ENCODE measurements around the gene ZYG11B. TPM values are rescaled to one million over a fixed set of nuclear protein-coding genes. Genes with fewer than 3 reads are reported as not detected.
"Not testable (repeated sequence)": the region's sequence is repeated elsewhere in the genome, so short reads cannot be mapped to it uniquely, and the experiment has no call there.

The ZYG11B gene
- total RNA-seq, 1 donor from 2014 or later = 13.2 TPM

DNA sequence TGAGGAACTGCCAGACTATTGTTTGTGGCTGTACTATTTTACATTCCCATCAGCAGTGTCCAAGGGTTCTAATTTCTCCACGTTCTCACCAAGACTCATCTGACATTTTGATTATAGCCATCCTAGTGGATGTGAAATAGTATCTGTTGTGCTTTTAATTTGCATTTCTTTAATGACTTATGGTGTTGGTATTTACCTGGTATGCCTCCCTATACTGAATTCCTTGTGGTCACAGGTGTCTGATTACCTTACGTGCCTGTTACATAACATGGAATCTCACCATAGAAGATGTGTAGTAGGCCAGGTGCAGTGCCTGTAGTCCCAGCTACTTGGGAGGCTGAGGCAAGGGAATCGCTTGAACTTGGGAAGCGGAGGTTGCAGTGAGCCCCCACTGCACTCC is 129.8 kb downstream of the ZYG11B start:
- ATAC-seq = no peak

DNA sequence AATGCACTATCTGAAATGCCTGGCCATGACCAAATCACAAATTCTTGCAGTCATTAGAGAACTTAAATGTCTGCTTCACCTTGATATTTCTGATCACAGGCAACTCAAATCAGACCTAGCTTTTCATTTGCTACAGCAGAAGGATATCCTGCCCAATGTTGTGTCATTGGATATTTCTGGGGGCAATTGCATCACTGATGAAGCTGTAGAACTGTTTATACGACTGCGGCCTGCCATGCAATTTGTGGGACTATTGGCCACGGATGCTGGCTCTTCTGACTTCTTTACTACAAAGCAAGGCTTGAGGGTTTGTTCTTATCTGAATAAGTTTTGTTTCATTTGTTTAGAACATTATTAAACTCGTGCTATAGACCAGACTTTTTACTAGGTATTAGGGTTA is 131.2 kb downstream of the ZYG11B start:
- ATAC-seq = no peak

DNA sequence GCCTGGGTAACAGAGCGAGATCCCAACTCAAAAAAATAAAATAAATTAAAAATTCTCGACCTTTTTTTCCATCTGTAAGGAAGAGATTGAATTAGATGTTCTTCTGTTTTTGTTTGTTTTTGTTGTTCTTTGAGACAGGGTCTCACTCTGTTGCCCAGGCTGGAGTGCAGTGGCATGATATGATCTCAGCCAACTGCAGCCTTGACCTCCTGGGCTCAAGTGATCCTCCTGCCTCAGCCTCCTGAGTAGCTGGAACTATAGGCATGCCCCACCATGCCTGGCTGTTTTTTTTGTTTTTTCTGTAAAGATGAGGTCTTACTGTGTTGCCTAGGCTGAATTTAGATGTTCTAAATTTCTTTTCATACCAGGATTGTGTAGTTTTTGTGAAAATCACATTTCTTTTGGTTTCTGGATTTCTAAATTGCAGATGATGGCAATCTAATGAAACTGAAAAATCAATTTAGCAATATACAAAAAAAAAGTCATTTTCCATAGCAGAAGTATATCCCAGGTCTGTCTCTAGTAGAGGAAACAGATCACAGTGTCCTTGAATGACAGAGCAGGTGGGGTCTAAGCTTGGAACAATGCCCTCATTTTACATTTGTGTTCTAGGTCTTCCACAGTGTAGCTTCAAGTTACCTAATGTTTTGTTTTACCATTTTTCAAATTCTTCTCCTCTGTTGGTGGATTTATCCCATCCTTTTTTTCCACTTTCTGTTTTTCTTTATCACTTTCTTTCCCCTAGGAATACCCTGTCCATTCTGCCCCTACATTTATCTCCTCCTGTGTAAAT is 136.6 kb downstream of the ZYG11B start:
- no peak for ATAC-seq

DNA sequence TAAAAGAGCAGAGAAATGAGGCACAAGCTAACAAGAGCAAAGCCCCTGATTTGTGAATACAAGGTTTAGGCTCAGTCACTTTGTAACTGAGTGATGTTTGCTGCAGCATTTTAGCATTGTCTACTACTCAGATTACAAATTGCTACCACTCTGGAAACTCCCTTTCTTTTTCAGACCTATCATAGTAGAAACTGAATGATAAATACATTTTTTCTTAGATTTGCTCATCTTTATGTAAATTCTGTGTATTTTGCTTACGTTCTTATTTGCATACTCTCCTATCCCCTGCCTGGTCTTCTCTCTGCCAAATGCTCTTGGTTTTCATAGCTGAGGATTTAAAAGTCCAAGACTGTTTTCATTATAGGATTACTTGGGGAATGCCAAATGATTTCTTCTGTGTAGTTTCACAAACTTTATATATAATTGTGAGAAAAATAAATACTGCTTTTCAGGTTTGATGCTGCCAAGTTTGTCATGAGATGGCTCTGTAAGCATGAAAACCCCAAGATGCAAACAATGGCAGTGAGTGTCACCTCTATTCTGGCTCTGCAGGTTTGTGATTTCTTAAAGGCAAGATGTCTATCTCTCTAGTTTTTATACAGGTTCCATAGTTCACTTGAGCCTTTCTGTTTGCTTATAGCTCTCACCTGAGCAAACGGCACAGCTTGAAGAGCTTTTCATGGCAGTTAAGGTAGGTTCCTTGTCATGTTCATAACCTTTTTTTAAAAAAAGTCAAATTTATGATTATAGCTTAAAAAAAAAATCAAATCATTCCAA is 141.0 kb downstream of the ZYG11B start:
- ATAC-seq = peak; percentile 29

DNA sequence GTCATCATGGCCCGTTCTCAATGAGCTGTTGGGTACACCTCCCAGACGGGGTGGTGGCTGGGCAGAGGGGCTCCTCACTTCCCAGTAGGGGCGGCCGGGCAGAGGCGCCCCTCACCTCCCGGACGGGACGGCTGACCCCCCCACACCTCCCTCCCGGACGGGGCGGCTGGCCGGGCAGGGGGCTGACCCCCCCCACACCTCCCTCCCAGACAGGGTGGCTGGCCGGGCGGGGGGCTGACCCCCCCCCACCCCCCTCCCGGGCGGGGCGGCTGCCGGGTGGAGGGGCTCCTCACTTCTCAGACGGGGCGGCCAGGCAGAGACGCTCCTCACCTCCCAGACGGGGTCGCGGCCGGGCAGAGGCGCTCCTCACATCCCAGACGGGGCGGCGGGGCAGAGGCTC is 143.5 kb downstream of the ZYG11B start:
- ATAC-seq = not testable (repeated sequence)

DNA sequence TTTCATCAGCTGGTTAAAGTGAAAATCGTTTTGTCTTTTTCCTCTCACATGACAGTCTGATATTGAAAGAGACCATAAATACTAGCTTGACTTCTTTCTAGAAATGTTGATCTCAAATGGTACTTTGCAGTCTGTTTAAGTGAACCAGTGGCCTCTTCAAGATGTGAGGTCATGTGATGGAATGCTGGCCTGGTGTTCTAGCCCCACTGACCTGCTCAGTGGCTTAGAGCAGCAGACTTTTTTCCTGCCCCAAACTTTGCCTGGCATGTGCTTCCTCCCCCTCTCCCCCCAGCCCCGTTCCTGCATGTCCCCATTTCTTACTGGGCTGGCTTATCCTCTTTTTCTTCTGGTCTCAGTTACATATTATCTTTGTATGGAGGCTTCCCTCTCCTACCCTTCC is 150.6 kb downstream of the ZYG11B start:
- no peak for ATAC-seq

Other genes starting within 250 kb of the ZYG11B start
- gene TUT4, start 173.4 kb upstream of the ZYG11B start, total RNA-seq = 21.9 TPM
- 1.6 TPM for gene GPX7, start 124.1 kb upstream of the ZYG11B start, total RNA-seq
- gene SHISAL2A, start 93.3 kb upstream of the ZYG11B start, total RNA-seq = 0.36 TPM
- gene COA7, start 28.1 kb upstream of the ZYG11B start, total RNA-seq = 13.7 TPM
- gene ZYG11A, start 116.3 kb downstream of the ZYG11B start, total RNA-seq = 0.44 TPM
- gene ECHDC2, start 195.3 kb downstream of the ZYG11B start, total RNA-seq = 92.5 TPM
- 84.7 TPM for gene SCP2, start 200.8 kb downstream of the ZYG11B start, total RNA-seq